Keratinocyte (primary cell): ENCODE measurements around the gene GLRX5. TPM values are rescaled to one million over a fixed set of nuclear protein-coding genes. Genes with fewer than 3 reads are reported as not detected.

Experiments used
- DNase-seq: peaks from one replicate; pipeline ENCODE4 v3.0.0-alpha.2; 2011; ENCODE audit warnings: low read depth, missing footprints, low spot score
- FAIRE-seq: peaks from 2 replicates; lab custom pipeline; 2011; peaks lifted over from hg19 to GRCh38; lab: Jason Lieb, UNC
- H2AFZ ChIP-seq: 2 replicates; pipeline ENCODE4 v1.6.0; 2012; ENCODE audit warnings: low read length, control low read depth, inconsistent platforms; ENCODE audit not compliant: control insufficient read depth
- H3K27ac ChIP-seq: 2 replicates; pipeline ENCODE4 v1.5.1; 2011; ENCODE audit warnings: low read length; ENCODE audit not compliant: control insufficient read depth, insufficient read depth
- H3K27me3 ChIP-seq: 3 replicates; pipeline ENCODE4 v1.6.0; 2011; ENCODE audit warnings: low read length; ENCODE audit not compliant: control insufficient read depth, insufficient read depth; ENCODE audit errors: extremely low read depth
- H3K36me3 ChIP-seq, 2 experiments: 2 replicates in 1 of 2; 3 replicates in 1 of 2; pipeline ENCODE4 v1.5.1; 2011; ENCODE audit warnings: low read length in 2 of 2, mild to moderate bottlenecking in 1 of 2; ENCODE audit not compliant: control insufficient read depth in 2 of 2, insufficient read depth in 2 of 2; ENCODE audit errors: extremely low read depth in 1 of 2
- H3K4me1 ChIP-seq: 3 replicates; pipeline ENCODE4 v1.5.1; 2011; ENCODE audit warnings: low read length; ENCODE audit not compliant: control insufficient read depth, insufficient read depth; ENCODE audit errors: extremely low read depth
- H3K4me2 ChIP-seq: 3 replicates; pipeline ENCODE4 v1.6.0; 2011; ENCODE audit warnings: low read depth, low read length; ENCODE audit not compliant: control insufficient read depth, insufficient read depth; ENCODE audit errors: extremely low read depth
- H3K4me3 ChIP-seq, 3 experiments: fragments of 200-600 bp in 1 of 3; sonication (generic) in 1 of 3; 2 replicates in 2 of 3; 3 replicates in 1 of 3; pipeline ENCODE4 v1.5.1; 2011 to 2016; ENCODE audit warnings: low read length in 3 of 3, mild to moderate bottlenecking in 3 of 3, control low read depth in 2 of 3, inconsistent platforms in 1 of 3, low read depth in 1 of 3, mixed read lengths in 1 of 3, mixed run types in 1 of 3, moderate library complexity in 1 of 3; ENCODE audit not compliant: control insufficient read depth in 2 of 3, insufficient read depth in 2 of 3; ENCODE audit errors: extremely low read depth in 1 of 3
- H3K79me2 ChIP-seq: 2 replicates; pipeline ENCODE4 v1.6.0; 2012; ENCODE audit warnings: low read length; ENCODE audit not compliant: control insufficient read depth, insufficient read depth
- H3K9ac ChIP-seq: 3 replicates; pipeline ENCODE4 v1.6.0; 2011; ENCODE audit warnings: low read length; ENCODE audit not compliant: control insufficient read depth, insufficient read depth; ENCODE audit errors: extremely low read depth
- H3K9me1 ChIP-seq: 3 replicates; pipeline ENCODE4 v1.6.0; 2011; ENCODE audit warnings: low read length; ENCODE audit not compliant: control insufficient read depth, insufficient read depth; ENCODE audit errors: extremely low read depth
- H3K9me3 ChIP-seq: 2 replicates; pipeline ENCODE4 v1.5.1; 2012; ENCODE audit warnings: low read depth, low read length; ENCODE audit not compliant: control insufficient read depth
- H4K20me1 ChIP-seq: 3 replicates; pipeline ENCODE4 v1.6.0; 2011; ENCODE audit warnings: low read length; ENCODE audit not compliant: control insufficient read depth, insufficient read depth; ENCODE audit errors: extremely low read depth
- CTCF ChIP-seq, 3 experiments: IDR thresholded peaks in 1 of 3; conservative IDR thresholded peaks in 1 of 3; optimal IDR thresholded peaks in 1 of 3; 2 replicates in 2 of 3; 3 replicates in 1 of 3; pipeline versions ENCODE3 to v1.5.1; 2011; ENCODE audit warnings: low read length in 3 of 3, mild to moderate bottlenecking in 3 of 3, moderate library complexity in 2 of 3, control low read depth in 1 of 3, inconsistent platforms in 1 of 3; ENCODE audit not compliant: insufficient read depth in 2 of 3; ENCODE audit errors: extremely low read depth in 1 of 3
- EZH2 ChIP-seq: IDR thresholded peaks from one replicate; pipeline ENCODE4 v1.6.1; 2012; ENCODE audit warnings: inconsistent platforms, mild to moderate bottlenecking, low read length, moderate library complexity
- dilution Hi-C: fragments of 300-500 bp; cut with MboI; formaldehyde crosslinking; loops from one replicate; pipeline ENCODE4 v1.7.0; 2020; ENCODE audit warnings: low sequenced_read_pairs; ENCODE audit not compliant: extremely low pct_ligation_motif_present
- polyA plus RNA-seq, 5 experiments: library from polyadenylated mRNA; depleted of rRNA in 3 of 5; stranded (reverse) in 3 of 5; stranded (forward) in 1 of 5; unstranded in 1 of 5; fragments of >200 nt; gene quantifications; 1 replicate in 1 of 5; 2 replicates in 3 of 5; 3 replicates in 1 of 5; pipeline versions ENCODE4 v1.2.1 to v1.2.3, GENCODE V29; 2011 to 2012; ENCODE audit warnings: missing spikeins in 2 of 5, low read depth in 1 of 5, low replicate concordance in 1 of 5

GLRX5 gene
- polyA plus RNA-seq, 1 donor (not counting 4 experiments of a cell fraction or from before 2014, with no cell fraction given) = 60.9 TPM

- Histone ChIP-seq H3K4me2 (peak overlapping the region; percentile 94), H3K4me1 (peaks cover 40% of the 10 kb centered on the region), H3K27me3 (no peaks in the 10 kb centered on the region), H3K27ac (peak overlapping the region; percentile 81), H3K36me3 (peaks cover 1 to 6% of the 10 kb centered on the region in 2 experiments), H3K79me2 (peaks cover 87% of the 10 kb centered on the region), H3K9ac (peak overlapping the region; percentile 83), H3K9me1 (peaks cover 2% of the 10 kb centered on the region), H3K4me3 (peak overlapping the region; percentile 82 to 95 (median 95)), H4K20me1 (peaks cover 9% of the 10 kb centered on the region), H3K9me3 (no peaks in the 10 kb centered on the region), H2AFZ (peak overlapping the region; percentile 60)
- TF ChIP-seq CTCF (optimal IDR thresholded peaks at IDR 0.05 in 1 of 3, IDR thresholded peaks at IDR 0.05 in 1 of 3, conservative IDR thresholded peaks at IDR 0.05 in 1 of 3; ENCODE audit: extremely low read depth in 1 of 3, insufficient read depth in 2 of 3, low read length in 3 of 3) (no peak), EZH2 (no peak)
- dilution Hi-C loops = no loop called here
- no peak for FAIRE-seq
- DNase-seq = no peak
Observed at GRCh38 chr14:95535226-95536021, 574 bp downstream of the GLRX5 start.

GRCh38 chr14:95536036-95536593, 1.3 kb downstream of the GLRX5 start:
- no peaks in the 10 kb centered on the region for H3K9me3 ChIP-seq
- H3K79me2 ChIP-seq = peaks cover 87% of the 10 kb centered on the region
- peak overlapping the region; percentile 83 for H3K9ac ChIP-seq
- peak overlapping the region; percentile 82 to 95 (median 95) for H3K4me3 ChIP-seq
- TF ChIP-seq EZH2 (no peak), CTCF (optimal IDR thresholded peaks at IDR 0.05 in 1 of 3, IDR thresholded peaks at IDR 0.05 in 1 of 3, conservative IDR thresholded peaks at IDR 0.05 in 1 of 3; ENCODE audit: extremely low read depth in 1 of 3, insufficient read depth in 2 of 3, low read length in 3 of 3) (no peak)
- dilution Hi-C loops = no loop called here
- H3K4me1 ChIP-seq = peaks cover 34% of the 10 kb centered on the region
- H2AFZ ChIP-seq = no peak overlapping the region
- peaks cover 3% of the 10 kb centered on the region for H4K20me1 ChIP-seq
- peak overlapping the region; percentile 94 for H3K4me2 ChIP-seq
- DNase-seq (no peak), FAIRE-seq (no peak)
- H3K27me3 ChIP-seq = no peaks in the 10 kb centered on the region
- H3K27ac ChIP-seq = peak overlapping the region; percentile 81
- peaks cover 2% of the 10 kb centered on the region for H3K9me1 ChIP-seq
- H3K36me3 ChIP-seq = peaks cover 1% of the 10 kb centered on the region in 2 experiments
